ENCODE data around the gene CFAP221.

DNA sequence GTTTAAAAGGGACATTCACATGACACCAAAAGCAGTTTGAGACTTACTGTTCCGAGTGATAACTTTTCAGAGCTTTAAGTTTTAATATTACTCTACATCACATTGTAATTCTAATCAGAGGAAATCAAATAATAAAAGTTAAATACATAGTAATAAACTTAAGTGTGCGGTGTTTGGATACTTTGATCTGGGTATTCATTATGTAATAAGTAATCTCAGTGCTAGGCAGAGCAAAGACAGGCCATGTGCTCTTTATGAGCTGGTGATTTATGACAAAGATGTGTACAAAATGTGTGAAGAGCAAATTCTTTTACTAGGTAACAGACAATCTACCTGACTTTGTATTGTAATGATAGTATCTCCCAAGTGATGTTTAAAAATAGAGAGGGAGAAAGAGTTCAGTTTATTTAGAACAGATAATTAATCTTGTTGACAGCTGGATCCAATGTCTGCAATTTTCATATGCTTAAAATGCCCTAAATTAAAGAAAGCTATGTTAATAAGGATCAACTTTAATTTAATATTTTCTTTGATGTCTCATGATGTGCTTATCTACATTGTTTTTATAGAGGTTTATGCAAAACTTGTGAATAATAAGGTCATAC, 4.4 kb downstream of the CFAP221 start:
- TF ChIP-seq GATA2 (IDR thresholded peaks at IDR 0.05; ENCODE audit: low read depth, low read length) (no peak), GATA3 (IDR thresholded peaks at IDR 0.05; ENCODE audit: low read depth, low read length) (no peak)

Data from SH-SY5Y (cell line).